HL-60 (cell line): ENCODE results near the gene ZNF365.

Experiments used
- DNase-seq, 2 experiments: peaks; one replicate each; pipeline ENCODE4 v3.0.0-alpha.2; 2010 to 2020; ENCODE audit warnings: low read depth in 1 of 2, low spot score in 1 of 2
- H3K27ac ChIP-seq: fragments of 250-450 bp; sonication (Bioruptor Pico); replicated peaks from 2 replicates; pipeline ENCODE4 v1.5.1; 2020; ENCODE audit warnings: mild to moderate bottlenecking, moderate library complexity
- H3K27me3 ChIP-seq: fragments of 250-450 bp; sonication (Bioruptor Pico); 2 replicates; pipeline ENCODE4 v1.5.1; 2021; ENCODE audit warnings: mild to moderate bottlenecking, moderate library complexity; ENCODE audit not compliant: insufficient read depth, poor library complexity, severe bottlenecking
- H3K4me3 ChIP-seq: replicated peaks from 2 replicates; pipeline ENCODE4 v1.5.1; 2011; ENCODE audit warnings: mild to moderate bottlenecking, control low read depth, low read length; ENCODE audit not compliant: insufficient read depth
- CTCF ChIP-seq: IDR thresholded peaks from one replicate; pipeline ENCODE4 v1.5.1; 2011; ENCODE audit warnings: low read length, control low read depth, inconsistent platforms; ENCODE audit not compliant: insufficient read depth
- GABPA ChIP-seq: IDR thresholded peaks from 2 replicates; pipeline ENCODE4 v1.6.1; 2012; ENCODE audit warnings: low read depth
- POLR2AphosphoS5 ChIP-seq: IDR thresholded peaks from 2 replicates; pipeline ENCODE4 v1.6.1; 2012; ENCODE audit warnings: low read depth
- SPI1 ChIP-seq: IDR thresholded peaks from 2 replicates; pipeline ENCODE4 v1.6.1; 2012; ENCODE audit warnings: low read depth, mild to moderate bottlenecking, borderline replicate concordance
- TF ChIP-seq, protein P1 (sequence below): IDR thresholded peaks from 2 replicates; pipeline ENCODE4 v1.6.1; 2012; ENCODE audit warnings: low read depth; ENCODE audit not compliant: insufficient replicate concordance

Gene ZNF365

DNA sequence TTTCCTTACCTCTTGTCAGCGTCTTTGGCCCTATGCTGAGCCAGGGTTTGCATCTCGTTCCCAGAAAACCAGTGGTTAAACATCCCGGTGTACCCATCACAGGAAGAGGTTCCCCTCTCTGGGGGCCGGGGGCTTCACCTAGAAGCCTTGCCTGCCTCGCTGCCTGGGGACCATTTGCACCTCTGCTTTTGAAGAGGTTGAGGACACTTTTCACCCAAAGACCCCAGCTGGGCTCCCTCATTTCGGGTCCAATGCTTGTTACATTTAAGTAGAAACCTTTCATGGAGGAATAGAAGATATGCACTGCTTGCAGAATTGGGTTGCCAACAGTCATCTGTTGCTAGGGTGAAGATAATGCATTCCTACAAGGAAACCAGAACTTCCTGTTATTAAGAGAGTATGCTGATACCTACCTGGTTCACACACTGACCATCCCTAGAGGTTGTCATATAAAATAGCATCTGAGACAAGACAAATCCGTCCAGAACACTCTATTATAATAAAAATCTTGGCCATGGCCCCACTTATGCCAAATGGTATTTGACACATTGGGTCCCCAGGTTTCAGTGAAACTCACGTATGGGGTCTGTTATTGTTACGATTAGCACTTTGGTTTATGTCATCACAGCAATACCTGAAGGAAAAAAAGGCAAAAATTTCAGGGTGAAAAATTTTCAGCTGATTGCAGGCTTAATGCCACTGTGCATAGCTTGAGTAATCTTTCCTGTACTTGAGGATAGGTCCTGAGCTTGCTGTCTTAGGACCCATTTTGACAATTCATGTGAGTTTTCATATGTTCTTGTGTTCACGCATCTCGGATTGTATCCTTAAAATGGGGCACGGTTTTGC lies 917 bp downstream of the ZNF365 start:
- H3K27ac ChIP-seq = no peak overlapping the region
- DNase-seq = no peak
- H3K4me3 ChIP-seq = no peak overlapping the region
- peaks cover 25% of the 10 kb centered on the region for H3K27me3 ChIP-seq
- no peak for TF ChIP-seq CTCF
- no peak for TF ChIP-seq SPI1
- no peak for TF ChIP-seq POLR2AphosphoS5
- TF ChIP-seq, protein P1, sequence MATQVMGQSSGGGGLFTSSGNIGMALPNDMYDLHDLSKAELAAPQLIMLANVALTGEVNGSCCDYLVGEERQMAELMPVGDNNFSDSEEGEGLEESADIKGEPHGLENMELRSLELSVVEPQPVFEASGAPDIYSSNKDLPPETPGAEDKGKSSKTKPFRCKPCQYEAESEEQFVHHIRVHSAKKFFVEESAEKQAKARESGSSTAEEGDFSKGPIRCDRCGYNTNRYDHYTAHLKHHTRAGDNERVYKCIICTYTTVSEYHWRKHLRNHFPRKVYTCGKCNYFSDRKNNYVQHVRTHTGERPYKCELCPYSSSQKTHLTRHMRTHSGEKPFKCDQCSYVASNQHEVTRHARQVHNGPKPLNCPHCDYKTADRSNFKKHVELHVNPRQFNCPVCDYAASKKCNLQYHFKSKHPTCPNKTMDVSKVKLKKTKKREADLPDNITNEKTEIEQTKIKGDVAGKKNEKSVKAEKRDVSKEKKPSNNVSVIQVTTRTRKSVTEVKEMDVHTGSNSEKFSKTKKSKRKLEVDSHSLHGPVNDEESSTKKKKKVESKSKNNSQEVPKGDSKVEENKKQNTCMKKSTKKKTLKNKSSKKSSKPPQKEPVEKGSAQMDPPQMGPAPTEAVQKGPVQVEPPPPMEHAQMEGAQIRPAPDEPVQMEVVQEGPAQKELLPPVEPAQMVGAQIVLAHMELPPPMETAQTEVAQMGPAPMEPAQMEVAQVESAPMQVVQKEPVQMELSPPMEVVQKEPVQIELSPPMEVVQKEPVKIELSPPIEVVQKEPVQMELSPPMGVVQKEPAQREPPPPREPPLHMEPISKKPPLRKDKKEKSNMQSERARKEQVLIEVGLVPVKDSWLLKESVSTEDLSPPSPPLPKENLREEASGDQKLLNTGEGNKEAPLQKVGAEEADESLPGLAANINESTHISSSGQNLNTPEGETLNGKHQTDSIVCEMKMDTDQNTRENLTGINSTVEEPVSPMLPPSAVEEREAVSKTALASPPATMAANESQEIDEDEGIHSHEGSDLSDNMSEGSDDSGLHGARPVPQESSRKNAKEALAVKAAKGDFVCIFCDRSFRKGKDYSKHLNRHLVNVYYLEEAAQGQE = no peak
- TF ChIP-seq GABPA = no peak

GRCh38 chr10:62376071-62377025 lies 2.2 kb downstream of the ZNF365 start:
- Histone ChIP-seq H3K4me3 (no peak overlapping the region), H3K27me3 (peaks cover 25% of the 10 kb centered on the region), H3K27ac (no peak overlapping the region)
- no peak for DNase-seq
- TF ChIP-seq GABPA (no peak), SPI1 (no peak), POLR2AphosphoS5 (no peak), CTCF (no peak)
- TF ChIP-seq, protein P1 = no peak

GRCh38 chr10:62377026-62377415 lies 2.9 kb downstream of the ZNF365 start:
- no peak for TF ChIP-seq CTCF
- no peak for TF ChIP-seq GABPA
- no peak for TF ChIP-seq SPI1
- TF ChIP-seq POLR2AphosphoS5 = no peak
- TF ChIP-seq, protein P1 = no peak
- DNase-seq = no peak
- Histone ChIP-seq H3K27me3 (peaks cover 25% of the 10 kb centered on the region), H3K4me3 (no peak overlapping the region), H3K27ac (no peak overlapping the region)
